H1 (cell line): ENCODE data around the gene MCC. TPM values are rescaled to one million over a fixed set of nuclear protein-coding genes. Genes with fewer than 3 reads are reported as not detected.

Experiments used
- CTCF ChIA-PET: fragments of 300-600 bp; sonication (Branson Sonifier 250); formaldehyde crosslinking; loops from one replicate; lab custom pipeline; 2021; ENCODE audit not compliant: partially characterized antibody; lab: Charles Lee
- POLR2A ChIA-PET: fragments of 300-600 bp; sonication (Branson Sonifier 250); formaldehyde crosslinking; loops from one replicate; lab custom pipeline; 2021; ENCODE audit warnings: inconsistent platforms; ENCODE audit not compliant: partially characterized antibody; lab: Charles Lee
- DNase-seq, 2 experiments: peaks; one replicate each; pipeline versions ENCODE4 v3.0.0 to v3.0.0-alpha.2; 2010 to 2022; ENCODE audit warnings: low spot score in 2 of 2, low read depth in 1 of 2, mixed read lengths in 1 of 2
- FAIRE-seq: peaks from 2 replicates; lab custom pipeline; 2011; peaks lifted over from hg19 to GRCh38; lab: Jason Lieb, UNC
- H2AFZ ChIP-seq: 2 replicates; pipeline ENCODE4 v1.8.1; 2012; ENCODE audit warnings: low read length, inconsistent platforms
- H2AK5ac ChIP-seq: 2 replicates; pipeline ENCODE4 v1.6.1; 2013; ENCODE audit warnings: low read depth, low read length
- H2BK120ac ChIP-seq: replicated peaks from 2 replicates; pipeline ENCODE3; 2013; ENCODE audit warnings: low read depth, low read length, inconsistent platforms
- H2BK12ac ChIP-seq: 2 replicates; pipeline ENCODE4 v1.6.1; 2013; ENCODE audit warnings: low read depth, low read length
- H2BK15ac ChIP-seq: 2 replicates; pipeline ENCODE4 v1.6.1; 2013; ENCODE audit warnings: low read length
- H2BK20ac ChIP-seq: 2 replicates; pipeline ENCODE4 v1.6.1; 2013; ENCODE audit warnings: low read length
- H2BK5ac ChIP-seq: 2 replicates; pipeline ENCODE4 v1.6.1; 2013; ENCODE audit warnings: low read depth, low read length
- H3K14ac ChIP-seq: 2 replicates; pipeline ENCODE4 v1.6.1; 2013; ENCODE audit warnings: inconsistent platforms; ENCODE audit not compliant: insufficient read length
- H3K18ac ChIP-seq: 2 replicates; pipeline ENCODE4 v1.6.1; 2013; ENCODE audit warnings: low read length; ENCODE audit errors: extremely low read depth
- H3K23ac ChIP-seq: 2 replicates; pipeline ENCODE4 v1.6.1; 2013; ENCODE audit warnings: inconsistent platforms; ENCODE audit not compliant: insufficient read length
- H3K23me2 ChIP-seq: 2 replicates; pipeline ENCODE4 v1.6.1; 2013; ENCODE audit warnings: low read depth, low read length
- H3K27ac ChIP-seq: 2 replicates; pipeline ENCODE4 v1.6.1; 2011; ENCODE audit warnings: low read depth, low read length, inconsistent platforms
- H3K27me3 ChIP-seq, 4 experiments: replicated peaks in 1 of 4; 1 replicate in 1 of 4; 2 replicates in 3 of 4; pipeline versions ENCODE4 v1.6.1 to v1.8.1; 2011 to 2013; ENCODE audit warnings: low read length in 3 of 4, mild to moderate bottlenecking in 3 of 4, inconsistent platforms in 2 of 4, mixed read lengths in 2 of 4, moderate library complexity in 1 of 4; ENCODE audit not compliant: control insufficient read depth in 3 of 4, insufficient read depth in 3 of 4; ENCODE audit errors: extremely low read depth in 1 of 4
- H3K36me3 ChIP-seq, 4 experiments: 2 replicates each; pipeline versions ENCODE4 v1.6.1 to v1.8.1; 2011 to 2013; ENCODE audit warnings: mild to moderate bottlenecking in 4 of 4, low read length in 3 of 4, moderate library complexity in 2 of 4, control low read depth in 1 of 4, inconsistent platforms in 1 of 4; ENCODE audit not compliant: insufficient read depth in 4 of 4, control insufficient read depth in 2 of 4
- H3K4ac ChIP-seq: replicated peaks from 2 replicates; pipeline ENCODE3; 2013; ENCODE audit warnings: low read length, low read depth, mixed read lengths, inconsistent platforms; ENCODE audit not compliant: insufficient read length
- H3K4me1 ChIP-seq, 4 experiments: replicated peaks in 1 of 4; 1 replicate in 1 of 4; 2 replicates in 3 of 4; pipeline versions ENCODE4 v1.6.1 to v1.8.1; 2011 to 2013; ENCODE audit warnings: low read length in 3 of 4, inconsistent platforms in 2 of 4, mixed read lengths in 1 of 4; ENCODE audit not compliant: insufficient read depth in 4 of 4, control insufficient read depth in 3 of 4
- H3K4me2 ChIP-seq, 2 experiments: 2 replicates each; pipeline versions ENCODE4 v1.6.1 to v1.8.1; 2011 to 2013; ENCODE audit warnings: low read depth in 2 of 2, low read length in 2 of 2, control low read depth in 1 of 2, inconsistent platforms in 1 of 2, mild to moderate bottlenecking in 1 of 2; ENCODE audit not compliant: insufficient read depth in 1 of 2
- H3K4me3 ChIP-seq, 4 experiments: fragments of 200-600, 300-600 bp in 1 of 4; sonication (generic), shearing (Covaris generic), sonication (Bioruptor Twin) in 1 of 4; 2 replicates each; pipeline versions ENCODE4 v1.5.1 to v1.8.1; 2011 to 2016; ENCODE audit warnings: low read length in 4 of 4, low read depth in 3 of 4, control low read depth in 2 of 4, inconsistent platforms in 2 of 4, mild to moderate bottlenecking in 2 of 4, mixed read lengths in 1 of 4, moderate library complexity in 1 of 4; ENCODE audit not compliant: insufficient read depth in 2 of 4; ENCODE audit errors: extremely low read depth in 1 of 4
- H3K56ac ChIP-seq: replicated peaks from 2 replicates; pipeline ENCODE3; 2013; ENCODE audit warnings: low read depth, mild to moderate bottlenecking, mixed read lengths, low read length, inconsistent platforms; ENCODE audit not compliant: insufficient read length
- H3K79me1 ChIP-seq: 2 replicates; pipeline ENCODE4 v1.6.1; 2013; ENCODE audit warnings: low read depth, low read length, control low read depth
- H3K79me2 ChIP-seq, 2 experiments: 2 replicates each; pipeline versions ENCODE4 v1.6.1 to v1.8.1; 2012 to 2013; ENCODE audit warnings: low read length in 2 of 2, mild to moderate bottlenecking in 2 of 2, inconsistent platforms in 1 of 2; ENCODE audit not compliant: insufficient read depth in 2 of 2, control insufficient read depth in 1 of 2
- H3K9ac ChIP-seq, 4 experiments: replicated peaks in 1 of 4; 1 replicate in 1 of 4; 2 replicates in 3 of 4; pipeline versions ENCODE4 v1.6.1 to v1.8.1; 2011 to 2013; ENCODE audit warnings: low read depth in 3 of 4, low read length in 3 of 4, control low read depth in 2 of 4, mild to moderate bottlenecking in 2 of 4, moderate library complexity in 2 of 4, inconsistent platforms in 1 of 4; ENCODE audit errors: extremely low read depth in 1 of 4
- H3K9me3 ChIP-seq, 2 experiments: 2 replicates each; pipeline versions ENCODE4 v1.6.1 to v1.8.1; 2012 to 2013; ENCODE audit warnings: mild to moderate bottlenecking in 2 of 2, moderate library complexity in 2 of 2, control low read depth in 1 of 2, inconsistent platforms in 1 of 2, low read depth in 1 of 2, low read length in 1 of 2, mixed read lengths in 1 of 2; ENCODE audit not compliant: insufficient read depth in 2 of 2
- H4K20me1 ChIP-seq, 2 experiments: replicated peaks in 1 of 2; 2 replicates each; pipeline versions ENCODE3 to v1.8.1; 2011 to 2013; ENCODE audit warnings: inconsistent platforms in 2 of 2, low read length in 2 of 2, mild to moderate bottlenecking in 1 of 2; ENCODE audit not compliant: insufficient read depth in 2 of 2, control insufficient read depth in 1 of 2
- H4K5ac ChIP-seq: 2 replicates; pipeline ENCODE4 v1.6.1; 2013; ENCODE audit warnings: low read length, low read depth, mixed read lengths, inconsistent platforms; ENCODE audit not compliant: insufficient read length
- H4K8ac ChIP-seq: 2 replicates; pipeline ENCODE4 v1.8.0; 2013; ENCODE audit warnings: mild to moderate bottlenecking, moderate library complexity, low read length, inconsistent platforms; ENCODE audit not compliant: insufficient read depth; ENCODE audit errors: extremely low read depth
- H4K91ac ChIP-seq: replicated peaks from 2 replicates; pipeline ENCODE3; 2013; ENCODE audit warnings: low read length, mixed read lengths, inconsistent platforms; ENCODE audit not compliant: insufficient read length
- EGR1 ChIP-seq: IDR thresholded peaks from 2 replicates; pipeline ENCODE4 v1.6.1; 2011; ENCODE audit warnings: low read depth, low read length, borderline replicate concordance
- NANOG ChIP-seq: IDR thresholded peaks from 2 replicates; pipeline ENCODE4 v1.6.1; 2011; ENCODE audit warnings: low read length, low read depth, mild to moderate bottlenecking, inconsistent platforms; ENCODE audit not compliant: insufficient read depth, poor library complexity, severe bottlenecking
- SUZ12 ChIP-seq: fragments of 200-600 bp; sonication (generic); IDR thresholded peaks from 2 replicates; pipeline ENCODE4 v1.6.1; 2012; ENCODE audit warnings: mild to moderate bottlenecking, inconsistent platforms, low read length, moderate library complexity, mixed read lengths
- WGBS, 2 experiments: shearing (Covaris generic) in 1 of 2; methylation state at CpG; one replicate each; pipeline versions ENCODE4 v1.1.6 to v1.1.7; 2013 to 2015; ENCODE audit warnings: low lambda C conversion rate in 2 of 2, mixed read lengths in 2 of 2, inconsistent platforms in 1 of 2, low coverage in 1 of 2, missing lambda C conversion rate in 1 of 2; ENCODE audit not compliant: insufficient replicate concordance in 2 of 2, insufficient coverage in 1 of 2, insufficient read length in 1 of 2; ENCODE audit errors: extremely low coverage in 1 of 2, missing lambda C conversion rate in 1 of 2; 5-methylcytosine and 5-hydroxymethylcytosine counted together
- polyA plus RNA-seq, 7 experiments: library from polyadenylated mRNA; depleted of rRNA in 3 of 7; stranded (reverse) in 5 of 7; unstranded in 2 of 7; fragments of >200 nt in 5 of 7; fragments of 200-250 nt in 2 of 7; gene quantifications; 1 replicate in 5 of 7; 2 replicates in 1 of 7; 4 replicates in 1 of 7; pipeline versions ENCODE4 v1.2.1 to v1.2.3, GENCODE V29; 2011 to 2013; ENCODE audit warnings: missing spikeins in 2 of 7, mixed read lengths in 2 of 7
- total RNA-seq: library from RNA; stranded (reverse); fragmentation: NEBNext Ultra II Directional; extraction: Animal tissue kit (Norgen Biotek cat#: 25700); gene quantifications from 2 replicates; pipeline ENCODE4 v1.2.1, GENCODE V29; 2021

MCC gene
- total and polyA plus RNA-seq, 2 of the 8 experiments (the other 6 are each of a cell fraction or from before 2014, with no cell fraction given), result 2.6 to 18.3 TPM

GRCh38 chr5:113243349-113243664 lies 244.9 kb downstream of the MCC start:
- no peak overlapping the region for H3K4me3 ChIP-seq
- WGBS, 2 experiments, result 73% methylated on average over 2 of the region's 2 CpGs; no CpG with 5 or more reads in 1 of the 2 experiments
- CTCF ChIA-PET, result no interaction called here
- no peaks in the 10 kb centered on the region for H3K23me2 ChIP-seq
- no peak overlapping the region for H3K4ac ChIP-seq
- no peak overlapping the region for H4K5ac ChIP-seq
- H3K27me3 ChIP-seq, result no peaks in the 10 kb centered on the region; a peak in 1 of 7 replicates
- TF ChIP-seq SUZ12 (no peak), NANOG (no peak), EGR1 (no peak)
- peaks cover 1 to 8% (median 7%) of the 10 kb centered on the region in 4 experiments; a peak in 4 of 7 replicates for H3K4me1 ChIP-seq
- H3K36me3 ChIP-seq, result no peaks in the 10 kb centered on the region
- POLR2A ChIA-PET, result no interaction called here
- peaks cover 5 to 8% of the 10 kb centered on the region in 2 experiments; a peak in 2 of 4 replicates for H3K79me2 ChIP-seq
- H4K8ac ChIP-seq, result no peak overlapping the region
- no peaks in the 10 kb centered on the region for H3K9me3 ChIP-seq
- no peak overlapping the region for H3K56ac ChIP-seq
- no peak overlapping the region for H3K23ac ChIP-seq
- FAIRE-seq (no peak), DNase-seq (no peak)
- H3K79me1 ChIP-seq, result no peaks in the 10 kb centered on the region
- no peak overlapping the region for H4K91ac ChIP-seq
- H4K20me1 ChIP-seq, result no peaks in the 10 kb centered on the region
- no peak overlapping the region for H3K4me2 ChIP-seq
- no peak overlapping the region for H3K27ac ChIP-seq
- H2AFZ ChIP-seq, result no peak overlapping the region
- H2BK15ac ChIP-seq, result no peak overlapping the region
- no peak overlapping the region for H2AK5ac ChIP-seq
- H3K14ac ChIP-seq, result no peak overlapping the region
- no peak overlapping the region for H2BK12ac ChIP-seq
- H2BK20ac ChIP-seq, result no peak overlapping the region
- no peak overlapping the region for H2BK5ac ChIP-seq
- H3K18ac ChIP-seq, result no peak overlapping the region
- H2BK120ac ChIP-seq, result no peak overlapping the region
- H3K9ac ChIP-seq, result no peak overlapping the region
